GM19025 (cell line): ENCODE measurements around the gene IAH1.

Experiments used
- ATAC-seq: cut with Tn5 transposase; IDR thresholded peaks from one replicate; pipeline ENCODE4 v1.9.1; 2021; ENCODE audit warnings: mild to moderate bottlenecking, low read depth, moderate library complexity; ENCODE audit not compliant: unreplicated experiment

Gene IAH1

GRCh38 chr2:9474361-9475057, at the start of gene IAH1:
TSS of gene IAH1 (plus strand) at chr2:9474551. CDS start at chr2:9474567, 16 bp downstream.
- ATAC-seq = peak; percentile 76

DNA sequence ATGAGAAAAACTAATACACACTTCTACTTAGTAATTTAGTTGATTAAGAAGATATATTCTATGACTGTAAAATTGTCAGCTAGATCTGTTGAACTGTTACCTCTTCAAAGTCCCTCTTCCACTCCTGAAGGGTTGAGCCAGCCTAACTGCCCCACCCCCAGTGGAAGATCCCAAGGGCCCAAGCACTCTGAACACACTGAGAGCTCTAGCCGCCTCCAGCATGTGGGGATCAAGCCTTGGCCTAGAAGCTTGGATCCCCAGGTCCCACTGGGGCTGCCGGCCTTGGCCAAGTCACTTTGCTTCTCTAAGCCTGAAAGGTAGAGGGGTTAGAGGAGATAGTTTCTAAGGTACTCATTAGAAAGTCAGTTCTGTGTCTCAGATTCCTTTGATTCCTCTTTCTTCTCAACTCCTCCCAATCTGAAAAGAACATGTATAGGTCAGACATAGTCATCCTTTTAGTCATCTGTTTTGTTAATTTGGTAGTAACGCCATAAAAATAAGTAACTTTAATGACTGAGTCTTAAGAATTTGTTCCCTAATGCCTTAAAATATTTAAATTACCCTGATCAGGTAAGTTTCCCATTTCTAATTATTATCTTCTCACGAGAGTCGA, 45.3 kb upstream of the IAH1 start:
- no peak for ATAC-seq

GRCh38 chr2:9430316-9431293, 43.7 kb upstream of the IAH1 start:
- no peak for ATAC-seq

DNA sequence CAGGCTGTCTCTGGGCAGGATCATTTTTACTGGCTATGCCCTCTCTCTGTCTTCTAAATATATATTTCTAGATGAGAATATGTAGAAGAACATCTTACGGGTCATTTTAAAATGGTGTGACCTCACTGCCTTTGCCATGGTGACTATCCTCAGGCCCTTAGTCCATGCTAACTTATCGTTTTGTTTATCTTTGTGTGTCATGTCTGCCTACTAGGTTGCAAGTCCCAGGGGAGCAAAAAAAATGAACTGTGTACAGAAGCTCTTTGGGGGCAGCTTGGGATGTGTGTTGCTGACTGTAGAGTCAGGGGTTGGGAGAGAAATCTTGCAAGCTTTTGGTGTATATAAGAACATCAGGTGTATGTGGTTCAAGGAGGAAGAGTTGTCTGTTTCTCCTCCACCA, 39.9 kb upstream of the IAH1 start:
- ATAC-seq = no peak

DNA sequence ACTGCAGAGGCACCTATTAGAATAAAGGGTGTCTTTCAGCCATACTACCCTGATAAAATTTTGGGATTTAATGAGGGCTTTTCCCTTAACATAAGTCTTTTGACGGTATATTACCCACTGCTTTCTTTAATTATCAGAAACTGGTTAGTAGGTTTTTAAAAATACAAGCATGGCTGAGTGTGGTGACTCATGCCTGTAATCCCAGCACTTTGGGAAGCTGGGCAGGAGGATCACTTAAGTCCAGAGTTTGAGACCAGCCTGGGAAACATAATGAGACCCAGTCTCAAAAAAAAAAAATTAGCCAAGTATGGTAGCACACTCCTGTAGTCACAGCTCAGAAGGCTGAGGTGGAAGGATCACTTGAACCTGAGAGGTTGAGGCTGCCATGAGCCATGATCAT, 34.8 kb upstream of the IAH1 start:
- no peak for ATAC-seq

DNA sequence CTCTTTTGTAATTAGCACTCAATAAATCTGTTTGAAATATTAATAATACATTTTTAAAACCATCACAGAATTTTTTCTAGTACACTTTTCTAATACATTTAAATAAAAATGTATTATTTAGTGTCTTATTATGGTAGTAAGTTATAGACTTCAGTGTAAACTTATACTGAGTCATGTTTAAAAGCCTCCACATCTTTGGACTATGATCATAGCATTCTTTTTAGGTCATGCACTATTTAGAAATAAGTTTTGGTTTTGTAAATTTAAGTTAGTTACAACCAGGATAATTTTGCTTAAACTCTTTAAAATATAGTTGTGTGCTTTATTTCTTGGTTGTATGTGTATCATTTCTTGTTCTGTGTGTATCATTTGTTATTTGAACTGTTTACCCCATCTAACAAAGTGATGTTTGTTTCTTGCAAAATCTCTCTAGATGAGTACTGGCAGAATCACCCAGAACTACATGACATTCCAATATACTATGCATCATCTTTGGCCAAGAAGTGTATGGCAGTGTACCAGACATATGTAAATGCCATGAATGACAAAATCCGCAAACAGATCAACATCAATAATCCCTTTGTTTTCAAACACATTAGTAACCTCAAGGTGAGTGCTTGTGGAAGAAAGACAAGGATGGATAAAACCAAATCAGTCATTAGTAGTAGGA, 34.2 kb upstream of the IAH1 start:
- ATAC-seq = no peak

DNA sequence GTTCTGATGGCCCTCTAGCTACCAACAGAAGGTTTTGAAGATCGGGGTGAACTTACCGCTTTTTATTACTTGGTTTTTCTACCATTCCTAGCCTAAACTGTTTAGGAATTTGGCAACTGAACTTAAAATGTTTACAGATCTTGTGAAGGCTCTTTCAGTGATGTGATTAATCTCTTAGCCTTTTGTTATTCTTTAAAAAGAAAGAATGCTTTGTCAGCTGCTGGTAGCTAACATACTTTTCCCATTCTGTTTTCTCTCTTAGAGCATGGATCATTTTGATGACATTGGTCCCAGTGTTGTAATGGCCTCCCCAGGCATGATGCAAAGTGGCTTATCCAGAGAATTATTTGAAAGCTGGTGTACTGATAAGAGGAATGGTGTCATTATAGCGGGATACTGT, 32.8 kb upstream of the IAH1 start:
- no peak for ATAC-seq

- ATAC-seq = no peak
Measured at GRCh38 chr2:9443526-9443925, 30.8 kb upstream of the IAH1 start.

GRCh38 chr2:9445089-9445488, 29.3 kb upstream of the IAH1 start:
- no peak for ATAC-seq

DNA sequence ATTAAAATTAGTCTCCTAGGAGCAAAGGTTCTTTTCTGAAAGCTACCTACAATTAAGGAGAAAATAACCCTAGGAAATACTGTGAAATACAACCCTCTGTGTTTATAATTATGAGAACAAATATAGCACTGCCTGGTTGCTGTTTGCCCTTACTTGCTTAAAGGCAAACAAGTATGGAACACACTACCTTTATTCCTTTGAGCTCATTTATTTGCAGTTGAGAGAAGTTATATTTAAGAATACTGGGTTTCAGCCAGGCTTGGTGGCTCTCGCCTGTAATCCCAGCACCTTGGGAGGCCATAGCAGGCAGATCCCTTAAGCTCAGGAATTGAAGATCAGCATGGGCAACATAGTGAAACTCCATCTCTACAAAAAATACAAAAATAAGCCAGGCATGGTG, 23.1 kb upstream of the IAH1 start:
- no peak for ATAC-seq

DNA sequence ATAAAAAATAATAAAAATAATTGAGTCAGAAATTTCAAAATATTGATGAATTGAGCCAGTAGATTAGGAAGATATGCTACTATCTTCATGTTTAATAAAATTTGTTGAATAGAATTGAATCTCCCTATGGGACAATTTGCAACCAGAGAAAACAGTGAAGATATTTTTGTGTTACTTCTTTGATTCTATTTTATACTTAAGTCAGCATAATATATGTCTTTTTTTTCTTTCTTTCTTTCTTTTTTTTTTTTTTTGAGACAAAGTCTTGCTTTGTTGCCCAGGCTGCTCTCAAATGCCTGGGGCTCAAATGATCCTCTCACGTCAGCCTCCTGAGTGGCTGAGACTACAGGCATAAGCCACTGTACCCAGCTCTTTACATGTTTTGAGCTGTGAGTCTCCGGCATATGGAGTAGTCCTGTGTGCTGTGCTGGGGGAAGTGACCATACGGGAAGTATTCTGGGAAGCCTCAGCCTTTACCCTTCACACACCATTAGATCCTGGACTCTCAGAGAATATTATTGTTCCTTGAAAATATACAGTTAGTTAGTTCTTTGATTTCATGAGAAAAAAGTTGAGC, 13.8 kb upstream of the IAH1 start:
- no peak for ATAC-seq

DNA sequence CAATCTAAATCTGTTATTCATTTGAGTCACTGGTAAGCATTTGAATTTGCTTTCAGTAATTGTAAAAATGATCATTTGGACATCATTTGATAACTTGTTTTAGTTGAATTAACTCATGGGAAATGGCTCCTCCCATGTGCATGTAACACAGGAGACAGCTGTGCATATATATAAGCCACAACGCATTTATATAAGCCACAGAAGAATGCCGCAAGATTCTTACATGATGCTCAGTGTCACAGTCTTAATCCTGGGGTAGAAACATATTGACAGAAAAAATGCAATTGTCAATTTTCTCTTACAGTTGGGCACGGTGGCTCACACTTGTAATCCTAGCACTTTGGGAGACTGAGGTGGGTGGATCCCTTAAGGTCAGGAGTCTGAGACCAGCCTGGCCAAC, 13.3 kb upstream of the IAH1 start:
- no peak for ATAC-seq

GRCh38 chr2:9462313-9462712, 12.0 kb upstream of the IAH1 start:
- no peak for ATAC-seq

DNA sequence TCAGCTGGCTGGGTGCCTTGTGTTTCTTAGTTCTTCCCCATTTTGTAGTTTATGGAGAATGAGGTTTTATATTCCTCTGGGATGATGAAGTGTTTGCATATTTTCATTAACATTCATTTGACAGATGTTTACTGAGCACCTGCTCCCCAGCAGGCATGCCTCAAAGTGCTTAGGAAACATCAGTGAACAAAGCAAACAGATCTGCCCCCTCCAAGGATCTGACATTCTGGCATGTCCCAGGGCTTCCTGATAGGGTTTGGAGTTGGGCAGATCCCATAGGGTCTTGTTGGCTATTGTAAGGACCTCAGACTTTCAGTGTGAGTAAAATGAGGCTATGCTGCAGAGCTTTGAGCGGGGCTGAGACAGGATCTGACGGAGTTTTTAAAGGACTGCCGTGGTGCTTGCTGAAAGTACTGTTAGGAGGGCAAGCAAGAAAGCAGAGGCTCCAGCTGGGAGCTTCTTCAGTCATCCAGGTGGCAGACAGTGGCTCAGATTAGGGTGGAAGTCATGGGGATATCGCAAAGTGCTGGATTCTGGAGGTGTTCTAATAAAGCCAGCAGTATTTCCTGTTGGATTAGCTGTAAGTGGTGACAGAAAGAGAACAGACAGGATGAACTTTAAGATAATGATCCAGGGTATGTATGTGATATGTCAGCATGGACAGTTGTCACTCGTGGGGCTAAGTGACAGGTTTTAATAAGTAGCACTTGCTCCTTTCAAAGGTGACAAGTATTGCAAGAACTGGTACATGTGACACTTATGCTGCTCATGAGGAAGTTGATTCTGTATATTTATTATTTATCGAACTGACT, 11.3 kb upstream of the IAH1 start:
- no peak for ATAC-seq

GRCh38 chr2:9463698-9464034, 10.7 kb upstream of the IAH1 start:
- ATAC-seq = no peak

GRCh38 chr2:9465170-9465569, 9.2 kb upstream of the IAH1 start:
- no peak for ATAC-seq

DNA sequence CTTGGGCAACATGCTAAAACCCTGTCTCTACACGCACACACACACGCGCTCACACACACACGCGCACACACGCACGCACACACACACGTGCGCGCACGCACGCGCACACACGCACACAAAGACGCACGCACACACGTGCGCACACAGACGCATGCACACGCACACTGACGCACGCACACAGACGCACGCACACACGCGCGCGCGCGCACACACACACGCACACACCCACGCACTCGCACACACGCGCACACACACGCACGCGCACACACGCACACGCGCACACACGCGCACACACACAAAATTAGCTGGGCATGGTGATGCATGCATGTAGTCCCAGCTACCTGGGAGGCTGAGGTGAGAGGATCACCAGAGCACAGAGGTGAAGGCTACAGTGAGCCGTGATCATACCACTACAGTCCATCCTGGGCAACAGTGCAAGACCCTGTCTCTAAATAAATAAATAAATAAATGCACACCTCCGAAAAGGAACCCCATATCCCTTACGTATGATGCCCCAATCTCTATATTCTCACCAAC, 8.1 kb upstream of the IAH1 start:
- no peak for ATAC-seq

DNA sequence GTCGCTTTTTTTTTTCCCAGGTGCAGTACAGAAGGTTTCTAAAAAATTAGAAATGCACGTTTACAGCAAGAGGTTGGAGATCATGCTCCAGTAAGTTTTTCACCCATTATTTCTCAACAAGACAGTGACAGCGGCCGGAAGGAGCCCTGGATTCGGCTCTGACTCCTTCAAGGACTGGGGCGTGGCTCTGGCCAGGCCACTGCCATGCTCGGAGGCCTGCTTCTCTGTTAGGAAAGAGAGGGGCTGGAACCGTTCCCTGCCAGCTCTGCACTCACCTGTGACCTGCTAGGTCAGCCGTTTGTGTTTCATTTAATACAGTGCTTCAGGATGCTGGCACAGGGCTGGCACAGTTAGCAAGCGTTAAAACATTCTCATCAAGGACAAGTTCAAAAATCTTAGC, 6.7 kb upstream of the IAH1 start:
- ATAC-seq = no peak

GRCh38 chr2:9471206-9471605, 3.1 kb upstream of the IAH1 start:
- no peak for ATAC-seq

DNA sequence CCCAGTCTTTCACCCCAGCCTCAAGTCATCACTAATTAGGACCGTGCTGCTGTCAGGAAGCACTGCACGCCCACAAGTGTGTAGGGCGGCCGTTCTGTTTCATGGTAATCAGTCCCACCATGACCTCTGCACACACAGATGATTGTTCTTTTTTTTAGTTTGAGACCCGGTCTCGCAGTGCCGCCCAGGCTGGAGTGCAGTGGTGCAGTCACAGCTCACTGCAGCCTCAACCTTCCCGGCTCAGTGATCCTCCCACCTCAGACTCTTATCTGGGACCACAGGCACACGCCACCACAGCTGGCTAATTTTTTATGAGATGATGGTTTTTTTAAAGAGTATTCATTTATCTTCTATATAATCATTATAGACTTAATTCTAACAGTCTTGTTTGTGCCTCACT, 1.8 kb upstream of the IAH1 start:
- no peak for ATAC-seq
